ENCODE data around the gene WWOX. TPM values are rescaled to one million over a fixed set of nuclear protein-coding genes. Genes with fewer than 3 reads are reported as not detected.

Gene WWOX
- total RNA-seq, 1 donor from 2014 or later, result 7.3 TPM

GRCh38 chr16:78448658-78449271, 349.3 kb downstream of the WWOX start:
- H3K4me2 ChIP-seq (ENCODE audit: low read length), result no peak overlapping the region
- no peak overlapping the region for H3K27ac ChIP-seq (ENCODE audit: low read depth, low read length)
- Mint-ChIP-seq H3K36me3 (ENCODE audit: low read depth, unreplicated experiment) (no peaks in the 10 kb centered on the region), H3K4me3 (ENCODE audit: unreplicated experiment) (no peak overlapping the region), H3K27me3 (ENCODE audit: low read depth, unreplicated experiment) (no peaks in the 10 kb centered on the region), H3K27ac (ENCODE audit: unreplicated experiment) (no peak overlapping the region), H3K4me1 (ENCODE audit: low read depth, unreplicated experiment) (no peaks in the 10 kb centered on the region), H3K9me3 (ENCODE audit: unreplicated experiment) (no peaks in the 10 kb centered on the region)
- H3K9me3 ChIP-seq (ENCODE audit: insufficient read depth, low read depth, low read length), result no peaks in the 10 kb centered on the region
- H3K4me1 ChIP-seq (ENCODE audit: insufficient read depth, low read length), result no peaks in the 10 kb centered on the region
- no peaks in the 10 kb centered on the region for H3K27me3 ChIP-seq (ENCODE audit: insufficient read depth, low read length)
- H4K20me1 ChIP-seq (ENCODE audit: insufficient read depth, low read length), result no peaks in the 10 kb centered on the region
- no peaks in the 10 kb centered on the region for H3K36me3 ChIP-seq (ENCODE audit: insufficient read depth, low read length)
- TF ChIP-seq, protein P1, sequence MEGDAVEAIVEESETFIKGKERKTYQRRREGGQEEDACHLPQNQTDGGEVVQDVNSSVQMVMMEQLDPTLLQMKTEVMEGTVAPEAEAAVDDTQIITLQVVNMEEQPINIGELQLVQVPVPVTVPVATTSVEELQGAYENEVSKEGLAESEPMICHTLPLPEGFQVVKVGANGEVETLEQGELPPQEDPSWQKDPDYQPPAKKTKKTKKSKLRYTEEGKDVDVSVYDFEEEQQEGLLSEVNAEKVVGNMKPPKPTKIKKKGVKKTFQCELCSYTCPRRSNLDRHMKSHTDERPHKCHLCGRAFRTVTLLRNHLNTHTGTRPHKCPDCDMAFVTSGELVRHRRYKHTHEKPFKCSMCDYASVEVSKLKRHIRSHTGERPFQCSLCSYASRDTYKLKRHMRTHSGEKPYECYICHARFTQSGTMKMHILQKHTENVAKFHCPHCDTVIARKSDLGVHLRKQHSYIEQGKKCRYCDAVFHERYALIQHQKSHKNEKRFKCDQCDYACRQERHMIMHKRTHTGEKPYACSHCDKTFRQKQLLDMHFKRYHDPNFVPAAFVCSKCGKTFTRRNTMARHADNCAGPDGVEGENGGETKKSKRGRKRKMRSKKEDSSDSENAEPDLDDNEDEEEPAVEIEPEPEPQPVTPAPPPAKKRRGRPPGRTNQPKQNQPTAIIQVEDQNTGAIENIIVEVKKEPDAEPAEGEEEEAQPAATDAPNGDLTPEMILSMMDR (IDR thresholded peaks at IDR 0.05; ENCODE audit: insufficient read depth, low read depth, low read length), result no peak
- TF ChIP-seq EZH2 (IDR thresholded peaks at IDR 0.05; ENCODE audit: insufficient read depth, low read length), result no peak
- no peak overlapping the region for H3K4me3 ChIP-seq (ENCODE audit: insufficient read depth, low read depth, low read length)
- DNase-seq (ENCODE audit: low read depth), result no peak
- H3K9ac ChIP-seq (ENCODE audit: low read length), result no peak overlapping the region
- H3K79me2 ChIP-seq (ENCODE audit: insufficient read depth, low read length), result no peaks in the 10 kb centered on the region
- H2AFZ ChIP-seq (ENCODE audit: low read depth, low read length), result no peak overlapping the region
- FAIRE-seq, result no peak

DNA sequence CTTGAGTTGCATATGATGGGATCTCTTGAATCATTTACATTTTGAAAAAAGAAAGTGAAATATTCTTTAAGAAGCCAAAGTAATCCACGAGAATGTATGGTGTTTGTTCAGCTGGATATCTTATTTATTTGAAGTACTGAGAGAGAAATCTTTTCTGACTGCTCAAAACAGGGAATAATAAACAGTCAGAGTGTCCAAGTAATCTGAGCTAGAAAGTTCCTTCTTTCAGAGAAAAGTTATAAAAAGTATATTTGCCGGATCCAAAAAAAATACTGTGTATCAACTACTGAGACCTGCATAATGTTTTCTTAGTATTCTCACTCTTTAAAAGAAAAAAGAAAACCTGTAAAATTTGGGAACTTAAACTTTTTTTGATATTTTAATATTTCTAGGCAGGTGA, 350.8 kb downstream of the WWOX start:
- Histone ChIP-seq H4K20me1 (ENCODE audit: insufficient read depth, low read length) (no peaks in the 10 kb centered on the region), H3K36me3 (ENCODE audit: insufficient read depth, low read length) (no peaks in the 10 kb centered on the region), H3K79me2 (ENCODE audit: insufficient read depth, low read length) (no peaks in the 10 kb centered on the region), H3K9ac (ENCODE audit: low read length) (no peak overlapping the region), H3K4me2 (ENCODE audit: low read length) (no peak overlapping the region), H3K9me3 (ENCODE audit: insufficient read depth, low read depth, low read length) (no peaks in the 10 kb centered on the region), H3K27me3 (ENCODE audit: insufficient read depth, low read length) (no peaks in the 10 kb centered on the region), H3K4me1 (ENCODE audit: insufficient read depth, low read length) (no peaks in the 10 kb centered on the region), H3K27ac (ENCODE audit: low read depth, low read length) (no peak overlapping the region), H2AFZ (ENCODE audit: low read depth, low read length) (no peak overlapping the region), H3K4me3 (ENCODE audit: insufficient read depth, low read depth, low read length) (no peak overlapping the region)
- TF ChIP-seq, protein P1 (IDR thresholded peaks at IDR 0.05; ENCODE audit: insufficient read depth, low read depth, low read length), result no peak
- no peak for TF ChIP-seq EZH2 (IDR thresholded peaks at IDR 0.05; ENCODE audit: insufficient read depth, low read length)
- FAIRE-seq, result no peak
- Mint-ChIP-seq H3K27me3 (ENCODE audit: low read depth, unreplicated experiment) (no peaks in the 10 kb centered on the region), H3K4me3 (ENCODE audit: unreplicated experiment) (no peak overlapping the region), H3K4me1 (ENCODE audit: low read depth, unreplicated experiment) (no peaks in the 10 kb centered on the region), H3K9me3 (ENCODE audit: unreplicated experiment) (no peaks in the 10 kb centered on the region), H3K27ac (ENCODE audit: unreplicated experiment) (no peak overlapping the region), H3K36me3 (ENCODE audit: low read depth, unreplicated experiment) (no peaks in the 10 kb centered on the region)
- no peak for DNase-seq (ENCODE audit: low read depth)

- H3K4me3 ChIP-seq (ENCODE audit: insufficient read depth, low read depth, low read length), result no peak overlapping the region
- no peak overlapping the region for H2AFZ ChIP-seq (ENCODE audit: low read depth, low read length)
- H3K9me3 ChIP-seq (ENCODE audit: insufficient read depth, low read depth, low read length), result no peaks in the 10 kb centered on the region
- H3K27me3 ChIP-seq (ENCODE audit: insufficient read depth, low read length), result no peaks in the 10 kb centered on the region
- H3K27ac ChIP-seq (ENCODE audit: low read depth, low read length), result no peak overlapping the region
- H3K9me3 Mint-ChIP-seq (ENCODE audit: unreplicated experiment), result no peaks in the 10 kb centered on the region
- DNase-seq (ENCODE audit: low read depth) (no peak), FAIRE-seq (no peak)
- no peak overlapping the region for H3K4me2 ChIP-seq (ENCODE audit: low read length)
- H4K20me1 ChIP-seq (ENCODE audit: insufficient read depth, low read length), result no peaks in the 10 kb centered on the region
- no peaks in the 10 kb centered on the region for H3K36me3 Mint-ChIP-seq (ENCODE audit: low read depth, unreplicated experiment)
- TF ChIP-seq EZH2 (IDR thresholded peaks at IDR 0.05; ENCODE audit: insufficient read depth, low read length), result no peak
- TF ChIP-seq, protein P1 (IDR thresholded peaks at IDR 0.05; ENCODE audit: insufficient read depth, low read depth, low read length), result no peak
- no peaks in the 10 kb centered on the region for H3K36me3 ChIP-seq (ENCODE audit: insufficient read depth, low read length)
- H3K9ac ChIP-seq (ENCODE audit: low read length), result no peak overlapping the region
- no peak overlapping the region for H3K4me3 Mint-ChIP-seq (ENCODE audit: unreplicated experiment)
- no peaks in the 10 kb centered on the region for H3K79me2 ChIP-seq (ENCODE audit: insufficient read depth, low read length)
- H3K27me3 Mint-ChIP-seq (ENCODE audit: low read depth, unreplicated experiment), result no peaks in the 10 kb centered on the region
- no peaks in the 10 kb centered on the region for H3K4me1 Mint-ChIP-seq (ENCODE audit: low read depth, unreplicated experiment)
- H3K27ac Mint-ChIP-seq (ENCODE audit: unreplicated experiment), result no peak overlapping the region
- H3K4me1 ChIP-seq (ENCODE audit: insufficient read depth, low read length), result no peaks in the 10 kb centered on the region
Observed at GRCh38 chr16:78452025-78452555, 352.6 kb downstream of the WWOX start.
